Smooth muscle cell (in vitro differentiated cells): ENCODE measurements around the gene FRMD3. TPM values are rescaled to one million over a fixed set of nuclear protein-coding genes. Genes with fewer than 3 reads are reported as not detected.

Experiments
- DNase-seq: peaks from one replicate; lab custom pipeline; 2025; ENCODE audit not compliant: unreplicated experiment; lab: John Stamatoyannopoulos, UW
- H2AFZ ChIP-seq: fragments of 200-600 bp; sonication (generic); 2 replicates; pipeline ENCODE4 v1.6.0; 2016; ENCODE audit warnings: antibody characterized with exemption, low read depth, mild to moderate bottlenecking
- H3F3A ChIP-seq: fragments of 200-600 bp; sonication (generic); 2 replicates; pipeline ENCODE4 v1.6.0; 2017; ENCODE audit warnings: antibody characterized with exemption, low read depth
- H3K27ac ChIP-seq: fragments of 200-600 bp; sonication (generic); 2 replicates; pipeline ENCODE4 v1.5.1; 2016; ENCODE audit warnings: low read depth, mild to moderate bottlenecking
- H3K27me3 ChIP-seq: fragments of 200-600 bp; sonication (generic); 2 replicates; pipeline ENCODE4 v1.6.1; 2016; ENCODE audit warnings: low read depth, mild to moderate bottlenecking
- H3K36me3 ChIP-seq: fragments of 200-600 bp; sonication (generic); 2 replicates; pipeline ENCODE4 v1.5.1; 2016; ENCODE audit warnings: low read depth
- H3K4me1 ChIP-seq: fragments of 200-600 bp; sonication (generic); 2 replicates; pipeline ENCODE4 v1.5.1; 2016; ENCODE audit warnings: low read depth
- H3K4me2 ChIP-seq: fragments of 200-600 bp; sonication (generic); 2 replicates; pipeline ENCODE4 v1.6.0; 2016; ENCODE audit warnings: mild to moderate bottlenecking
- H3K4me3 ChIP-seq: fragments of 200-600 bp; sonication (generic); 2 replicates; pipeline ENCODE4 v1.5.1; 2016; ENCODE audit warnings: mild to moderate bottlenecking
- H3K79me2 ChIP-seq: fragments of 200-600 bp; sonication (generic); 2 replicates; pipeline ENCODE4 v1.6.0; 2016; ENCODE audit warnings: low read depth, mild to moderate bottlenecking
- H3K9ac ChIP-seq: fragments of 200-600 bp; sonication (generic); 2 replicates; pipeline ENCODE4 v1.6.0; 2016; ENCODE audit warnings: low read depth
- H3K9me3 ChIP-seq: fragments of 200-600 bp; sonication (generic); replicated peaks from 2 replicates; pipeline ENCODE4 v1.5.1; 2016; ENCODE audit warnings: low read depth
- H4K20me1 ChIP-seq: fragments of 200-600 bp; sonication (generic); 2 replicates; pipeline ENCODE4 v1.6.0; 2016; ENCODE audit warnings: low read depth
- WGBS: methylation state at CpG from one replicate; pipeline ENCODE4 v1.1.7; 2016; ENCODE audit warnings: low lambda C conversion rate; 5-methylcytosine and 5-hydroxymethylcytosine counted together
- polyA plus RNA-seq: library from polyadenylated mRNA; unstranded; fragments of >200 nt; fragmentation: Nextera tagmentation; extraction: Ambion mirVana; gene quantifications from 2 replicates; pipeline ENCODE4 v1.2.1, GENCODE V29; 2016
- total RNA-seq: library from RNA; depleted of rRNA; stranded (reverse); fragments of >200 nt; gene quantifications from 2 replicates; pipeline ENCODE4 v1.2.3, GENCODE V29; 2014
- TF ChIP-seq, protein P1 (sequence below): fragments of 200-600 bp; sonication (generic); IDR thresholded peaks from 2 replicates; pipeline ENCODE4 v1.5.1; 2017; ENCODE audit warnings: borderline replicate concordance, mild to moderate bottlenecking, antibody characterized with exemption; ENCODE audit not compliant: insufficient read depth, poor library complexity, severe bottlenecking

FRMD3 gene
- total and polyA plus RNA-seq, 2 experiments from 2014 or later: 0.72 to 2.8 TPM

DNA sequence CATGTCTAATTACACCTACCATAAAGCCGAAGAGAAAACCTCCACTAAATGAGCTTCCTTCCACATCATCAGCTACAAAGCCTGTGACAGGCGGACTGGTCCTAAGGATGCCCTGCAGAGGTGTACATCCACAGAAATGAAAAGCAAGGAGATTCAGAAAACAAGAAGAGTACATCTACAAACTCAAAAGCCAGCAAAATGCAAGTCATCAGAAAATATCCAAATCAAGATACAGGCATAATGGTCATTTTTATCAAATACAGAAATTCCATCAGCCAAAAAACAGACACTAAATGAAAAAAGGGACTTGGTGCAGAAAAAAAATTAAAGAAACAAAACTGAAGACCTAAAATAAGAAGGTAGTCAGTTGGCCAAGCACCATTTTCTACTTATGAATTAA lies 79.7 kb downstream of the FRMD3 start:
- no peak overlapping the region for H3K27ac ChIP-seq
- WGBS: 92% methylated on average over 2 of the region's 2 CpGs
- H3K9me3 ChIP-seq: no peaks in the 10 kb centered on the region
- no peaks in the 10 kb centered on the region for H3K27me3 ChIP-seq
- no peaks in the 10 kb centered on the region for H4K20me1 ChIP-seq
- no peaks in the 10 kb centered on the region for H3K4me1 ChIP-seq
- H3F3A ChIP-seq: no peaks in the 10 kb centered on the region
- no peak overlapping the region for H3K4me3 ChIP-seq
- H2AFZ ChIP-seq: no peak overlapping the region
- no peaks in the 10 kb centered on the region for H3K36me3 ChIP-seq
- DNase-seq: no peak
- no peaks in the 10 kb centered on the region for H3K79me2 ChIP-seq
- H3K4me2 ChIP-seq: no peak overlapping the region
- TF ChIP-seq, protein P1, sequence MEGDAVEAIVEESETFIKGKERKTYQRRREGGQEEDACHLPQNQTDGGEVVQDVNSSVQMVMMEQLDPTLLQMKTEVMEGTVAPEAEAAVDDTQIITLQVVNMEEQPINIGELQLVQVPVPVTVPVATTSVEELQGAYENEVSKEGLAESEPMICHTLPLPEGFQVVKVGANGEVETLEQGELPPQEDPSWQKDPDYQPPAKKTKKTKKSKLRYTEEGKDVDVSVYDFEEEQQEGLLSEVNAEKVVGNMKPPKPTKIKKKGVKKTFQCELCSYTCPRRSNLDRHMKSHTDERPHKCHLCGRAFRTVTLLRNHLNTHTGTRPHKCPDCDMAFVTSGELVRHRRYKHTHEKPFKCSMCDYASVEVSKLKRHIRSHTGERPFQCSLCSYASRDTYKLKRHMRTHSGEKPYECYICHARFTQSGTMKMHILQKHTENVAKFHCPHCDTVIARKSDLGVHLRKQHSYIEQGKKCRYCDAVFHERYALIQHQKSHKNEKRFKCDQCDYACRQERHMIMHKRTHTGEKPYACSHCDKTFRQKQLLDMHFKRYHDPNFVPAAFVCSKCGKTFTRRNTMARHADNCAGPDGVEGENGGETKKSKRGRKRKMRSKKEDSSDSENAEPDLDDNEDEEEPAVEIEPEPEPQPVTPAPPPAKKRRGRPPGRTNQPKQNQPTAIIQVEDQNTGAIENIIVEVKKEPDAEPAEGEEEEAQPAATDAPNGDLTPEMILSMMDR: no peak
- H3K9ac ChIP-seq: no peak overlapping the region

DNA sequence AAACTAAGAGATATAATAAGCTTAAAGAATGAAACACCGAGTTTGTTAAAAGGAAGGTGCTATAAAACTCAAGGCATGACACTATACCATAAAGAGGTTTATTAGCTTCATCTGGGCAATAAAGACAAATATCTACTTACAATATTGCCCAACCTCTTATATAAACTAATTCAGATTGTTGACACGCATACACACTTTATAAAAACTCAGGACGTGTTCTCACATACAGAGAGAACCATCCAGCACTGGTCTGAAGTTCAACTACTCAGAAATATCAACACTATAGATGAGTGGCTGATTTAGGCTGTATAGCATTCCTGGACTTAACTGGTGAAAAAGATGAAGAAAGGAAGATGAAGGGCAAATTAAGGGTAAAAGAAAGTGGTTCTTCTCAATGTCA lies 81.2 kb downstream of the FRMD3 start:
- Histone ChIP-seq H2AFZ (no peak overlapping the region), H4K20me1 (no peaks in the 10 kb centered on the region), H3K4me1 (no peaks in the 10 kb centered on the region), H3K27ac (no peak overlapping the region), H3K4me2 (no peak overlapping the region), H3K79me2 (no peaks in the 10 kb centered on the region), H3K4me3 (no peak overlapping the region), H3K9me3 (no peaks in the 10 kb centered on the region), H3F3A (no peaks in the 10 kb centered on the region), H3K36me3 (no peaks in the 10 kb centered on the region), H3K9ac (no peak overlapping the region), H3K27me3 (no peaks in the 10 kb centered on the region)
- TF ChIP-seq, protein P1: no peak
- 89% methylated on average over 3 of the region's 3 CpGs for WGBS
- no peak for DNase-seq

DNA sequence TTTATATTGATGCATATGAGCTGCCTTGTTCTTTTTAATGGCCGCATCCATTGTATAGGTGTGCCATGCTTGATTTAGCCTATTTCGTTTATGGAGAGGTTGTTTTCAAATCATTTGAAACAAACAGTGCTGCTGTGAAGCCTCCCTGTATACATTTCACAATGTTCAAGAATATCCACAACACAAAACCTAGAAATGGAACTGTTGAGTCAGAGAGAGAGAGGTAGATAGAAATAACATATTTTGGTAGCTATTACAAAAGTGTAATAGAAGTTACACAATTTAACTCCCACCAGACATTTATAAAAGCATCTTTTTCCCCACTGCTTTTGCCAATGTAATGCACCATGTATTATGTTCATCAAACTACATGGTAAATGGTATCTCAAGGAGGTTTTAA lies 82.0 kb downstream of the FRMD3 start:
- WGBS: 86% methylated on average over 2 of the region's 2 CpGs

DNA sequence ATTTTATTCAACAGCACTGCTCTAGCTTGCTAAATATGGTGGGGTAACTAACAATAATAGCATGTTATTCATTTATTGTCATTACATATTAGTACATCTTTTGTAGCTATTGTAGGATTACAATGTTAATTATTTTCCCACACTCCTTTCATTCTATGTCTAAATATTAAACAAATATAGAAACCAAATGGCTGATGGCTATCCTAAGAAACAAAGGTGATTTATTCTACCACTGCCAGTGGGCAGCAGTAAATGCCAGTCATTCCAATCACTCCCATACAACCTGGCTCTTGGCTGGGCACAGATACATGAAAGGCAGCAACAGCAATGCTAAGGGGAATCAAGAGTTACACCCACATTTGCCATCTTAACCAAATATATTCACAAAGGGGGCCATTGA lies 84.1 kb downstream of the FRMD3 start:
- Histone ChIP-seq H3K4me3 (no peak overlapping the region), H4K20me1 (no peaks in the 10 kb centered on the region), H3K79me2 (no peaks in the 10 kb centered on the region), H3K4me2 (no peak overlapping the region), H3K27me3 (no peaks in the 10 kb centered on the region), H3K9me3 (no peaks in the 10 kb centered on the region), H3K9ac (no peak overlapping the region), H3K36me3 (no peaks in the 10 kb centered on the region), H3K27ac (no peak overlapping the region), H3F3A (no peaks in the 10 kb centered on the region), H2AFZ (no peak overlapping the region), H3K4me1 (no peaks in the 10 kb centered on the region)
- TF ChIP-seq, protein P1: no peak
- no peak for DNase-seq

More for the DNA sequence above, 82.0 kb downstream of the FRMD3 start:
- no peak overlapping the region for H2AFZ ChIP-seq
- no peaks in the 10 kb centered on the region for H3K79me2 ChIP-seq
- H3K4me2 ChIP-seq: no peak overlapping the region
- no peak for DNase-seq
- H3K4me1 ChIP-seq: no peaks in the 10 kb centered on the region
- TF ChIP-seq, protein P1: no peak
- H3K4me3 ChIP-seq: no peak overlapping the region
- no peaks in the 10 kb centered on the region for H4K20me1 ChIP-seq
- no peaks in the 10 kb centered on the region for H3K9me3 ChIP-seq
- no peak overlapping the region for H3K9ac ChIP-seq
- H3K36me3 ChIP-seq: no peaks in the 10 kb centered on the region
- H3F3A ChIP-seq: no peaks in the 10 kb centered on the region
- H3K27ac ChIP-seq: no peak overlapping the region
- H3K27me3 ChIP-seq: no peaks in the 10 kb centered on the region
